HK-2 (cell line): ENCODE data around the gene NGF.

Experiments used
- DNase-seq: peaks from one replicate; pipeline ENCODE4 v3.0.0-alpha.2; 2018; ENCODE audit not compliant: unreplicated experiment

The NGF gene

GRCh38 chr1:115336741-115337140 lies 1.3 kb downstream of the NGF start:
- no peak for DNase-seq

GRCh38 chr1:115332813-115333608 lies 5.0 kb downstream of the NGF start:
- DNase-seq = no peak

- DNase-seq = no peak
Observed at GRCh38 chr1:115331558-115332331, 6.3 kb downstream of the NGF start.

DNA sequence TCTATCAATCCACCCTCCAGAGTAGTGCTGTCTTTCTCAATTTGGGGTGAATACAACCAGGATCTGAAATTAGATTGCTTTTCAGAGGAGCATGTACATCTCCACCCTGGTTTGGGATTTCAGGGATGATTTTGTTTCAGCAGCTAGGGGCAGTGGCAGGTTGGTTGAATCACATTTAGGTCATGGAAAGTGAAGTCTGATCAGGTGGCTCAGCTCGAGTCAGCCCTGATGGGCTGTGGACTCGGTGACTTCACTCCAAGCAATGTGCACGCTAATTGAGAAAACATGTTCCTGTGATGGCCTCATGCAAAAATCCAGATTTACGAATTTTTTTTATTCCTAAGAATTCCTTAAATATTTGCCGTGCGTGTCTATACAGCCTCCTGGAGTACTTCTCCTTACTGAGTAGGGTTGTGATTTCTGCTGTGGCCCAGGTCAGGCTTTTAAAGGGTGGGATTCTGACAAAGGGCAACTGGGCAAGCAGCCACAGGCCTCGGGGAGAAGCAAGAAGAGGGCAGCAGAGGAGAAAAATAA lies 7.5 kb downstream of the NGF start:
- DNase-seq = no peak

DNA sequence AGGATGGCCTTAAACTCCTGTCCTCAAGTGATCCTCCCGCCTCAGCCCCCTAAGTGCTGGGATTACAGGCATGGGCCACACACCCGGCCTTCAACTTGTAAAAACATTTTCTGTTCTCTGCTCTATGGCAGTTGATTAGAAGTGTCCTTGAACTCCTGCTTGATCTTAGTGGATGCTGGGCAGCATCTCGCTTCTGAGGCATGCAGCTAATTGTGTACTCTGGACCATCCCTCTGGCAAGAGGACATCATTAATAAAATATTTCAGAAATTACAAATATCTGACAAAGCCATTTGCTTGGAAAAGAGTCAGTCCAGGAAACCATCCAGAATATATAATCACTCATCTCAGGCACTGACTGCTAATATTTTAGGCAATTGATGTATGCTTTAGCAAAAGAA lies 8.1 kb downstream of the NGF start:
- no peak for DNase-seq

- no peak for DNase-seq
Observed at GRCh38 chr1:115327270-115327669, 10.8 kb downstream of the NGF start.

GRCh38 chr1:115326419-115326818 lies 11.6 kb downstream of the NGF start:
- no peak for DNase-seq

- DNase-seq = no peak
Observed at GRCh38 chr1:115325874-115326273, 12.2 kb downstream of the NGF start.

- DNase-seq = no peak
Observed at GRCh38 chr1:115324649-115325420, 13.2 kb downstream of the NGF start.

- DNase-seq = no peak
Observed at GRCh38 chr1:115323366-115324004, 14.6 kb downstream of the NGF start.

- DNase-seq = no peak
Observed at GRCh38 chr1:115322631-115323030, 15.4 kb downstream of the NGF start.

- no peak for DNase-seq
Observed at GRCh38 chr1:115320377-115320776, 17.7 kb downstream of the NGF start.

DNA sequence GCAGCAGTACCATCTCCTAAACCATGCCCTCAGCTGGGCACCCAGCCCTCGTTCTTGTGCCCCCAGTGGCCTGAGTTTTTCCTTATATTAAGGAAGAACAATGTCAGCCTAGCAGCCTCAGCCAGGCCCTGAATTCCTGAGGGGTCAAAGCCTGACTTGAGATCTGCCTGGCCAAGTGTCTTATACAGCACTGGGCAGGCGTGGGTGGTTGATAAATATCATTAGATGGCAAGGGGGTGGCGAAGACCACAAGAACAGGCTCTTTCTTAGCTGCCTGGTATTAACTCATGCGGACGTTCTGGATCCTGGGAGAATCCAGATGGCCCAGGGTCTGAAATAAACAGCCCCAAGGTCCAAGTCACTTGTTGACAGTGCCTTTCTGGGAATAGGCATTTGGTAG lies 18.3 kb downstream of the NGF start:
- no peak for DNase-seq

- DNase-seq = no peak
Observed at GRCh38 chr1:115317101-115318012, 20.7 kb downstream of the NGF start.

GRCh38 chr1:115314765-115315164 lies 23.3 kb downstream of the NGF start:
- no peak for DNase-seq

DNA sequence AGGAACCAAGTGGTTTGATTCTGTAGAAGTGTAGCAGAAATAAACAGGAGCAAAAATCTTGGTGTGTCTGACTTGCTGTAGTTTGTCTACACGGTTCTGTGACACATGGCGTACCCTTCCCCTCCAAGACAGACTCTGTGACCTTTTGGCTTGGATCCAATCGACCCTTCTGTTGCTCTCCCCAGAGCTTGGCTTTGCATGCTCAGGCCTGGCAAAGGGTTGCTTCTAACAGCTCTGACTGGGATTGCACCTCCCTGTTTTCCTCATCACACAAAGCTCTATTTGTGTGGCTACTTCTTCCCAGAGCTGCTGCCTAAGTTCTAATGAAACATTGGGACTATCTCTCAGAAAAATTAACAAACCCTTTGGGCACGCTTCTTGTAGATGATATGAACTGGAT lies 24.0 kb downstream of the NGF start:
- DNase-seq = no peak

- no peak for DNase-seq
Observed at GRCh38 chr1:115313182-115313581, 24.9 kb downstream of the NGF start.

- no peak for DNase-seq
Observed at GRCh38 chr1:115312742-115313141, 25.3 kb downstream of the NGF start.

DNA sequence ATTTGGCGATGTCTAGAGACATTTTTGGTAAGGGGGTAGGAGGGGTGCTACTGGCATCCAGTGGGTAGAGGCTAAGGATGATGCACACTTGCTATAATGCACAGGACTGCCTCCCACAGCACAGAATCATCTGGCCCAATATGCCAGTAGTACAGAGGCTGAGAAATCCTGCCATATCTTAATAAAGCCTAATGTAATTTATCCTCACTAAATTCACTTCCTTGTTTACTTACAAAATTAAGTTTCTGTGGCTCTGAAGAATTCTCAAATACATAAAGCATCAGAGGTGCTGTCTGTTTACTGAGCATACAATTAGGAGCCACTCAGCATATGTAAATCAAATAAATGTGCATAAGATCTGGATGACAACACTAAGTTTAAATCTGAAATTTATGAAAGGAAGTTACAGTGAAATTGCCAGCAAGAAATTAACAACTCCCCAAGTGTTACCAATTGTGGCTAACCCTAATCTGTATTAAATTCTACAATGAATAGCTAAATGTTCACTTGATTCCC lies 26.5 kb downstream of the NGF start:
- no peak for DNase-seq
